Measurements from ENCODE around the gene ME3.

- TF ChIP-seq, protein P1, sequence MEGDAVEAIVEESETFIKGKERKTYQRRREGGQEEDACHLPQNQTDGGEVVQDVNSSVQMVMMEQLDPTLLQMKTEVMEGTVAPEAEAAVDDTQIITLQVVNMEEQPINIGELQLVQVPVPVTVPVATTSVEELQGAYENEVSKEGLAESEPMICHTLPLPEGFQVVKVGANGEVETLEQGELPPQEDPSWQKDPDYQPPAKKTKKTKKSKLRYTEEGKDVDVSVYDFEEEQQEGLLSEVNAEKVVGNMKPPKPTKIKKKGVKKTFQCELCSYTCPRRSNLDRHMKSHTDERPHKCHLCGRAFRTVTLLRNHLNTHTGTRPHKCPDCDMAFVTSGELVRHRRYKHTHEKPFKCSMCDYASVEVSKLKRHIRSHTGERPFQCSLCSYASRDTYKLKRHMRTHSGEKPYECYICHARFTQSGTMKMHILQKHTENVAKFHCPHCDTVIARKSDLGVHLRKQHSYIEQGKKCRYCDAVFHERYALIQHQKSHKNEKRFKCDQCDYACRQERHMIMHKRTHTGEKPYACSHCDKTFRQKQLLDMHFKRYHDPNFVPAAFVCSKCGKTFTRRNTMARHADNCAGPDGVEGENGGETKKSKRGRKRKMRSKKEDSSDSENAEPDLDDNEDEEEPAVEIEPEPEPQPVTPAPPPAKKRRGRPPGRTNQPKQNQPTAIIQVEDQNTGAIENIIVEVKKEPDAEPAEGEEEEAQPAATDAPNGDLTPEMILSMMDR (IDR thresholded peaks at IDR 0.05) = no peak
- no peak for TF ChIP-seq POLR2A (IDR thresholded peaks at IDR 0.05)
Observed at GRCh38 chr11:86555866-86556265, 116.5 kb downstream of the ME3 start.

All from right lobe of liver (tissue), 4 donors.